ENCODE data around the gene SYVN1. TPM values are rescaled to one million over a fixed set of nuclear protein-coding genes. Genes with fewer than 3 reads are reported as not detected.

Gene SYVN1
- total RNA-seq, 1 donor from 2014 or later: 54.7 TPM

DNA sequence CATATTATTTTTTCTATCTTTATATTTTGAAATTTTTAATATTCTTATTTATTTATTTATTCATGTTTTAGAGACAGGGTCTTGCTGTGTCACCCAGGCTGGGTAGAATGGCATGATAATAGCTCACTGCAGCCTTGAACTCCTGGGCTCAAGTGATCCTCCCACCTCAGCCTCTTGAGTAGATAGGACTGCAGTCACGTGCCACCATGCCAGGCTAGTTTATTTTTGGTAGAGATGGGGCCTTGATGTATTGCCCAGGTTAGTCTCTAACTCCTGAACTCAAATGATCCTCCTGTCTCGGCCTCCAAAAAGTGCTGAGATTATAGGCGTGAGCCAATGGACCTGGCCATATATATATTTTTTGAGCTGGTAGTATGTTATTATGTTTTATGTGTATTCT, 33.3 kb upstream of the SYVN1 start:
- no peak overlapping the region for H3K27ac Mint-ChIP-seq (ENCODE audit: unreplicated experiment)
- peaks cover 2% of the 10 kb centered on the region for H3K9me3 Mint-ChIP-seq (ENCODE audit: unreplicated experiment)
- DNase-seq: no peak
- H3K4me1 Mint-ChIP-seq (ENCODE audit: low read depth, unreplicated experiment): peaks cover 4% of the 10 kb centered on the region
- H3K27me3 Mint-ChIP-seq (ENCODE audit: unreplicated experiment): peaks cover 3% of the 10 kb centered on the region
- TF ChIP-seq, protein P1, sequence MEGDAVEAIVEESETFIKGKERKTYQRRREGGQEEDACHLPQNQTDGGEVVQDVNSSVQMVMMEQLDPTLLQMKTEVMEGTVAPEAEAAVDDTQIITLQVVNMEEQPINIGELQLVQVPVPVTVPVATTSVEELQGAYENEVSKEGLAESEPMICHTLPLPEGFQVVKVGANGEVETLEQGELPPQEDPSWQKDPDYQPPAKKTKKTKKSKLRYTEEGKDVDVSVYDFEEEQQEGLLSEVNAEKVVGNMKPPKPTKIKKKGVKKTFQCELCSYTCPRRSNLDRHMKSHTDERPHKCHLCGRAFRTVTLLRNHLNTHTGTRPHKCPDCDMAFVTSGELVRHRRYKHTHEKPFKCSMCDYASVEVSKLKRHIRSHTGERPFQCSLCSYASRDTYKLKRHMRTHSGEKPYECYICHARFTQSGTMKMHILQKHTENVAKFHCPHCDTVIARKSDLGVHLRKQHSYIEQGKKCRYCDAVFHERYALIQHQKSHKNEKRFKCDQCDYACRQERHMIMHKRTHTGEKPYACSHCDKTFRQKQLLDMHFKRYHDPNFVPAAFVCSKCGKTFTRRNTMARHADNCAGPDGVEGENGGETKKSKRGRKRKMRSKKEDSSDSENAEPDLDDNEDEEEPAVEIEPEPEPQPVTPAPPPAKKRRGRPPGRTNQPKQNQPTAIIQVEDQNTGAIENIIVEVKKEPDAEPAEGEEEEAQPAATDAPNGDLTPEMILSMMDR (IDR thresholded peaks at IDR 0.05; ENCODE audit: partially characterized antibody, unreplicated experiment): no peak
- H3K4me3 Mint-ChIP-seq (ENCODE audit: unreplicated experiment): no peak overlapping the region
- no peaks in the 10 kb centered on the region for H3K36me3 Mint-ChIP-seq (ENCODE audit: unreplicated experiment)

DNA sequence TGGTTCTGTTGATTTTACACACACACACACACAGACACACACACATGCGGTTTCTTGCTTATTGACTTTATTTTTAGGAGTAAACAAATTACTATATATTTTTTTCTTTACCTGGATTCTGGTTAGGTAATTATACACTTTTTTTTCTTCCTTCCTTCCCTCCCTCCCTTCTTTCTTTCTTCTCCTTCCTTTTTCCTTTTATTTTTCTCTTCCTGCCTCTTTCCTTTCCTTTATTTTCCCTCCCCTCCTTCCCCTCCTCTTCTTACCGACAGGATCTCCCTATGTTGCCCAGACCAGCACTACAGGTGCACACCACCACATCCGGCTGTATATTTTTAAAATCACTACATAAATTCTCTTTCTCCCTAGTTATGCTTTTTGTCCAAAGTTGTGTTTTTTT, 32.6 kb upstream of the SYVN1 start:
- H3K4me1 Mint-ChIP-seq (ENCODE audit: low read depth, unreplicated experiment): peaks cover 4% of the 10 kb centered on the region
- no peak for DNase-seq
- H3K36me3 Mint-ChIP-seq (ENCODE audit: unreplicated experiment): no peaks in the 10 kb centered on the region
- TF ChIP-seq, protein P1 (IDR thresholded peaks at IDR 0.05; ENCODE audit: partially characterized antibody, unreplicated experiment): no peak
- H3K9me3 Mint-ChIP-seq (ENCODE audit: unreplicated experiment): peaks cover 2% of the 10 kb centered on the region
- H3K4me3 Mint-ChIP-seq (ENCODE audit: unreplicated experiment): no peak overlapping the region
- H3K27me3 Mint-ChIP-seq (ENCODE audit: unreplicated experiment): peaks cover 3% of the 10 kb centered on the region
- no peak overlapping the region for H3K27ac Mint-ChIP-seq (ENCODE audit: unreplicated experiment)

DNA sequence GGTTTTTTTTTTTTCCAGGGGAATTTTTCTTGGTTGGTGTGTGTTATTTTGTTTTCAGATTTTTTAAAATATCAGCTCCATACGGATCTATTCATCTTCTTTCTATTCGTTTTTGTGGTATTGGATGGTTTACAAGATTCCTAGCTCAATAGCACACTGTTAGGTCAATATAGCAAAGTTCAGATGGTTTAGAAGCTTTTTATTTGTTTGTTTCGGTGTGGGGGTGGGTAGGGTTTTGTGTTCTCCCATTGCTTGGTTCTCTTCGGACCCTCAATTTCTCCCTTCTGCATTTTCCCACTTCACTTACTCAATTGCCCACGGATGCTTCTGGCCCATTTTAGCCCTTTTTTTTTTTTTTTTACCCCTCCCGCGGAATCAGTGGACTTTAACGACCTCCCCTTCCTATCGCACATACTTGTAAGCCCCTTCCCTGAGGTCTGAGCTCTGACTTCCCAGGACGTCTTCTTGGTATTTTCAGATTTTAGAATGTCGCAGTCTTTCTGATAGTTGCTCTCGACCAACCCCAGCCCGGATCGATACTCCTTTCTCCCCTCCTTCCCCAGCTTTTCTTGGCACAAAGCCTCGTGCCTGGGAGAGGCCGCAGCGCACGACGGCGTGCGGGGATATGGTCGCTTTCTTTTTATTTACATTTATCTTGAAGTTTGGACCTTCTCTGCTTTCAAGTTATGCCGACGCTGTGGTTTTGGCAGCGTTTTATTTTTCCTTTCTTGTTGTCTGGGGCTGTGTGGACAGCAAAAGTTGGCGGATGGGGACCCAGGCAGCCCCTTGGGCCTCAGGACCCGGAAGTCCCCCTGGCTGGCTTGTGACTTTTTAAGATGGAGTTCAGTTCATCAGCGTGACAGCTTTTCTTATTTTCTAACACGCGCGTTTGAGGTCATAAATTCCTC, 31.3 kb upstream of the SYVN1 start:
- Mint-ChIP-seq H3K9me3 (ENCODE audit: unreplicated experiment) (peaks cover 2% of the 10 kb centered on the region), H3K27ac (ENCODE audit: unreplicated experiment) (no peak overlapping the region), H3K36me3 (ENCODE audit: unreplicated experiment) (no peaks in the 10 kb centered on the region), H3K4me1 (ENCODE audit: low read depth, unreplicated experiment) (peaks cover 4% of the 10 kb centered on the region), H3K27me3 (ENCODE audit: unreplicated experiment) (peaks cover 3% of the 10 kb centered on the region), H3K4me3 (ENCODE audit: unreplicated experiment) (no peak overlapping the region)
- DNase-seq: no peak
- TF ChIP-seq, protein P1 (IDR thresholded peaks at IDR 0.05; ENCODE audit: partially characterized antibody, unreplicated experiment): no peak

DNA sequence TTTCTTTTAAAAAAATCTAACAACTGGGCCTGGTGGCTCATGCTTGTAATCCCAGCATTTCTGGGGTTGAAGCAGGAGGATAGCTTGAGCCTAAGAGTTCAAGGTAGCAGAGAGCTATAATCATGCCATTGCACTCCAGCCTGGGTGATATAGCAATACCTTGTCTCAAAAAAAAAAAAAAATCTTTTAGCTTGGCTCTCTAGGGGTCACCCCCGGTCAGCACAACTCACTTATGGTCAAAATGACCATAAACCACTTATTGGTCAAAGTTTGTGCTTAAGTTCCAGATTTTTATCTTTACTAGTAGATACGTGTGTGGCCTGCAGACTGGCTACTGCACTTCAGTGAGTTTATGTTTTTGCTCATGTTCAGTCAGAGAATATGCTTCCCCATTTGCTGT, 29.4 kb upstream of the SYVN1 start:
- H3K27me3 Mint-ChIP-seq (ENCODE audit: unreplicated experiment): peaks cover 3% of the 10 kb centered on the region

More for the DNA sequence above, 29.4 kb upstream of the SYVN1 start:
- TF ChIP-seq, protein P1 (IDR thresholded peaks at IDR 0.05; ENCODE audit: partially characterized antibody, unreplicated experiment): no peak
- no peaks in the 10 kb centered on the region for H3K36me3 Mint-ChIP-seq (ENCODE audit: unreplicated experiment)
- peaks cover 2% of the 10 kb centered on the region for H3K9me3 Mint-ChIP-seq (ENCODE audit: unreplicated experiment)
- DNase-seq: no peak
- no peak overlapping the region for H3K4me3 Mint-ChIP-seq (ENCODE audit: unreplicated experiment)
- H3K4me1 Mint-ChIP-seq (ENCODE audit: low read depth, unreplicated experiment): no peaks in the 10 kb centered on the region
- H3K27ac Mint-ChIP-seq (ENCODE audit: unreplicated experiment): no peak overlapping the region
